Mucosa of rectum (tissue), 2 donors: ENCODE measurements around the gene TBCD.
"Not testable (repeated sequence)": the region's sequence is repeated elsewhere in the genome, so short reads cannot be mapped to it uniquely, and the experiment has no call there.

Experiments
- H3K27ac ChIP-seq, 2 donors: one replicate each; pipeline ENCODE4 v1.7.0; 2013; ENCODE audit warnings: inconsistent platforms in 2 of 2, low read depth in 2 of 2, low read length in 2 of 2
- H3K27me3 ChIP-seq, 2 donors: one replicate each; pipeline ENCODE4 v1.7.0; 2013; ENCODE audit warnings: low read length in 2 of 2; ENCODE audit not compliant: control insufficient read depth in 2 of 2, insufficient read depth in 2 of 2
- H3K36me3 ChIP-seq, 2 donors: one replicate each; pipeline ENCODE4 v1.7.0; 2013; ENCODE audit warnings: low read length in 2 of 2; ENCODE audit not compliant: control insufficient read depth in 2 of 2, insufficient read depth in 2 of 2
- H3K4me1 ChIP-seq, 2 donors: one replicate each; pipeline ENCODE4 v1.7.0; 2013; ENCODE audit warnings: low read length in 2 of 2, mild to moderate bottlenecking in 1 of 2; ENCODE audit not compliant: control insufficient read depth in 2 of 2, insufficient read depth in 2 of 2
- H3K4me3 ChIP-seq, 2 donors: one replicate each; pipeline ENCODE4 v1.7.0; 2013; ENCODE audit warnings: low read length in 2 of 2
- H3K9ac ChIP-seq, 2 donors: one replicate each; pipeline ENCODE4 v1.7.0; 2013; ENCODE audit warnings: low read length in 2 of 2, low read depth in 1 of 2, mild to moderate bottlenecking in 1 of 2
- H3K9me3 ChIP-seq, 2 donors: one replicate each; pipeline ENCODE4 v1.7.0; 2013; ENCODE audit warnings: low read length in 2 of 2; ENCODE audit not compliant: control insufficient read depth in 2 of 2
- donor health status: healthy.
- donor health status: Normal muscosa, but diverticular disease.

TBCD gene

DNA sequence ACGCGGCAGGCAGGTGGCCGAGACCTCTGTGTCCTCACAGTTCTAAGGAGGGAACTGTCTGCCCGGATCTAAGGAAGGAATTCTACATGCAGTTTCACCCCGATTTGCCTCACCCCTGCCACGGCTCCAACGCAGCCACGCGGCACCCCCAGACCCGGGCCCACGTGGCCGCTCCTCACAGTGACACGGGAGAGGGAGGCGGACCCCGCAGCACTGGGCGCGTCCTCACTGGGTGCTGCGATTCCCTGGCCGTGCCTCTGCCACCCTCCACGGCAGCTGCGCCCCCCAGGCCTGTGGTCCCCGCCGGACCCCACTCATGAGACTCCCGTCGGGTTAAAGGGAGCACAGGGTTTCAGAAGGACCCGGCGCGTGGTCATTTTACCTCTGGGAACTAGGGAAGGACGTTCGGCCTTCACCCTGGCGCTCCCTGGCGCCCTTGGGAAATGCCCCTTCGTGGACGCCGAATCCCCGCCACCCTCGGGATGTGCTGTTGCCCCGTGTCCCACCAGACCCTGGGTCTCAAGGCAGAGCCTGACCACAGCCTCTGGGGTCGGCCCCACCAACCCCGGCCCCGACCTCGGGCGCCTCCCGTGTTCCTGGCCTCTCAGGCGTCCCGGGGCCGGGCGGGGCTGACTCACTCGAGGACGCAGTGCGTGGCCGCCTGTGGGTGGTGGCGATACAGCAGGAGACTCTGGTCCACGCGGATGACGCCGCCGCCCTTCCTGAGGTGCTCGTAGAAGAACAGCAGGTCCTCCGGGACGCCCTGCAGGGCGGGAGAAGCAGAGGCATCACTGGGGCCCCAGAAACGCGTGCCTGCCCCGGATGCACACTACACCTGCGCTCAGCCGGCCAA, 208.8 kb downstream of the TBCD start:
- H3K27ac ChIP-seq = no peak overlapping the region
- H3K9ac ChIP-seq = no peak overlapping the region
- no peaks in the 10 kb centered on the region for H3K27me3 ChIP-seq
- peaks cover 4 to 5% of the 10 kb centered on the region in 2 donors for H3K4me1 ChIP-seq
- no peak overlapping the region for H3K4me3 ChIP-seq
- H3K9me3 ChIP-seq = no peaks in the 10 kb centered on the region
- peaks cover 3 to 4% of the 10 kb centered on the region in 2 donors for H3K36me3 ChIP-seq

GRCh38 chr17:82961366-82962162, 209.7 kb downstream of the TBCD start:
- Histone ChIP-seq H3K27me3 (no peaks in the 10 kb centered on the region), H3K27ac (no peak overlapping the region), H3K9ac (no peak overlapping the region), H3K36me3 (peaks cover 3 to 4% of the 10 kb centered on the region in 2 donors), H3K9me3 (no peaks in the 10 kb centered on the region), H3K4me1 (peaks cover 4 to 5% of the 10 kb centered on the region in 2 donors), H3K4me3 (no peak overlapping the region)

DNA sequence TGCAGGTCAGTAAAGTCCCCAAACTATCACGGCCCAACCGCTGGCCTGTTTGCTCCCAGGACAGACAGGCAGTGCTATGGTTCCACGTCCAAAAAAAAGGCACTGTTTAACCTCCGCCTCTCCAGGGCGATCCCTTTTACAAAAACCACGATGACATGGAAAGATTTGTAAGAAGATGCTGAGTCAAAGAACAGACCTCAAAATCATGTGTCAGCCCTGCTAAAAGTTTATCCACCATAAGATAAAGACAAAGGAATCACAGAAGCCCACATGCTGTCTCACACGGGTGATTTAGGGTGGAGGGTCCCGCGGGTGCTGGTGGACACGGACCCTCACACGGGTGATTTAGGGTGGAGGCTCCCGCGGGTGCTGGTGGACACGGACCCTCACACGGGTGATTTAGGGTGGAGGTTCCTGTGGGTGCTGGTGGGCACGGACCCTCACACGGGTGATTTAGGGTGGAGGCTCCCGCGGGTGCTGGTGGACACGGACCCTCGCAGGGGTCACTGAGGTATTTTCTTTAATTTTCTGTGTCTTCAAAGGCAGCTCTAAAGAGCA, 210.4 kb downstream of the TBCD start:
- no peak overlapping the region for H3K4me3 ChIP-seq
- no peaks in the 10 kb centered on the region for H3K27me3 ChIP-seq
- no peak overlapping the region for H3K27ac ChIP-seq
- H3K9ac ChIP-seq = no peak overlapping the region
- H3K9me3 ChIP-seq = no peaks in the 10 kb centered on the region
- peaks cover 3 to 4% of the 10 kb centered on the region in 2 donors for H3K36me3 ChIP-seq
- peaks cover 4 to 5% of the 10 kb centered on the region in 2 donors for H3K4me1 ChIP-seq

DNA sequence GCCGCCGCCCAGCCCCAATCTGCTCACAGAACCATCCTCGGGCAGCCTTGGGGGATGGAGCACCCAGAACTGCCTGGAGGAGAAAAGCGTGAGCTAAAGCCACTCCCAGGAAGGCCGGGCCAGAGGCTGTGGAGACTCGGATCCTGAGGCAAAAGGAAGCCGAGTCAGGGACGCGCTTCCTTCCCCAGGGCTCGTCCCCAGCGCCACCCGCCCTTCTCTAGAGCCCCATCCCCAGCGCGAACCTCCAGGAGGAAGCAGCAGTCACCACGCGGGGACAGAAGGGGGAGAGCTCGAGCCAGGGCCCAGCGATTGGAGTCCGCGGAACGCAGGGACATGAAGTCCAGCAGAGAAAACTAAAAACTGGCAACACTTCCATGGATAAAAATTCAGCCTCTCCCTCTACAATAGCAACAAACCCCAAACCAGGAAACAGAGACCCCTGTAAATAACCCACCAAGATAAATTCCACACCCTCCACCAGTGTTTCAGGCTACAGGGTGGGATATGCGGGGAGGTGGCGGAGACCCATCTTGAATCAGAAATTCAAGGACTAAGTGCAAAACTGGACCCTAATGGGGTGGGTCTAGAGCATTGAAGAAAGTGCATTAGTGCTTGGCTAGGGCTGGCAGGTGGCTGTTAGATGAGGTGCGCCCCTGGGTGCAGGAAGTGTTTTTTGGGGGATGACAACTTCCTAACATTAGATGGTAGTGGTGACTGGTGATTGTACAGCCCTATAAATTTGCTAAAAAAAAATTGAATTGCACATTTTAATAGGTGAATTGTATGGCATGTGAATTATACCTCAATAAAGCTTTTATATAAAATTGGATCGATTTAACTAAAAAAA, 211.5 kb downstream of the TBCD start:
- H3K9ac ChIP-seq = peak overlapping the region in 1 of 2 donors; percentile 24
- H3K4me1 ChIP-seq = peaks cover 4 to 5% of the 10 kb centered on the region in 2 donors
- H3K27me3 ChIP-seq = no peaks in the 10 kb centered on the region
- no peaks in the 10 kb centered on the region for H3K9me3 ChIP-seq
- peak overlapping the region in 1 of 2 donors; percentile 31 for H3K27ac ChIP-seq
- peak overlapping the region in 1 of 2 donors; percentile 50 for H3K4me3 ChIP-seq
- peaks cover 3 to 4% of the 10 kb centered on the region in 2 donors for H3K36me3 ChIP-seq

DNA sequence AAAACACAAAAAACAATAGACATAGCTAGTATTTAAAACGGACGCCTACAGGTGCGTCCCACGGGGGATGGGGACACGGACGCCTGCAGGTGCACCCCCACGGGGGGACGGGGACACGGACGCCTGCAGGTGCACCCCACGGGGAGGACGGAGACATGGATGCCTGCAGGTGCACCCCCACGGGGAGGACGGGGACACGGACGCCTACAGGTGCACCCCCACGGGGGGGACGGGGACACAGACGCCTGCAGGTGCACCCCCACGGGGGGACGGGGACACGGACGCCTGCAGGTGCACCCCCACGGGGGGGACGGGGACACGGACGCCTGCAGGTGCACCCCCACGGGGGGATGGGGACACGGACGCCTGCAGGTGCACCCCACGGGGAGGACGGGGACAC, 212.6 kb downstream of the TBCD start:
- H3K4me1 ChIP-seq, H3K36me3 ChIP-seq, H3K27me3 ChIP-seq: not testable (repeated sequence)

GRCh38 chr17:82964851-82965341, 213.0 kb downstream of the TBCD start:
- Histone ChIP-seq H3K4me3 (no peak overlapping the region), H3K4me1 (peaks cover 4 to 5% of the 10 kb centered on the region in 2 donors), H3K9me3 (no peaks in the 10 kb centered on the region), H3K36me3 (no peaks in the 10 kb centered on the region), H3K27me3 (no peaks in the 10 kb centered on the region), H3K9ac (no peak overlapping the region), H3K27ac (no peak overlapping the region)

More for the DNA sequence above, 212.6 kb downstream of the TBCD start:
- H3K9ac ChIP-seq, H3K27ac ChIP-seq, H3K9me3 ChIP-seq, H3K4me3 ChIP-seq: not testable (repeated sequence)

DNA sequence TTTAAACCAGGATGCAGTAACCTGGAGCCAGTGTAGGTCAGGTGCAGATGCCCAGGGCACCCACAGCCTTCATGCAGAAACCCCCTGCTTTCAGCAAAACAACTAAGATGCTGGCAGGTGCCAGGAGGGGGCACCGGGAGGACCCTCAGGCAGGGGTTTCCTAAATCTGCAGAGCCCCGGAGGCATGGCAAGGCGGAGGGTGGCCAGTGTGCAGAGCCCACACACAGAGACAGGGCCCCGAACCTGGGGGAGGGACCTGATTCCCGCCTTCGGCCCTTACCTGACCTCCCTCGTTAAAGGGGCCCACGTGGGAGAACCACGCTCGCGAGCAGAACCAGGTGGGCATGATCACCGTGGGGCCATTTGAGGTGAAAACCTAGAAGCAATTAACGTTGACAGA, 213.5 kb downstream of the TBCD start:
- Histone ChIP-seq H3K27ac (no peak overlapping the region), H3K4me3 (no peak overlapping the region), H3K9ac (no peak overlapping the region), H3K36me3 (no peaks in the 10 kb centered on the region), H3K27me3 (no peaks in the 10 kb centered on the region), H3K4me1 (peaks cover 4 to 5% of the 10 kb centered on the region in 2 donors), H3K9me3 (no peaks in the 10 kb centered on the region)

- no peaks in the 10 kb centered on the region for H3K9me3 ChIP-seq
- no peak overlapping the region for H3K27ac ChIP-seq
- H3K4me1 ChIP-seq = peaks cover 4 to 5% of the 10 kb centered on the region in 2 donors
- no peaks in the 10 kb centered on the region for H3K36me3 ChIP-seq
- H3K4me3 ChIP-seq = no peak overlapping the region
- no peak overlapping the region for H3K9ac ChIP-seq
- H3K27me3 ChIP-seq = no peaks in the 10 kb centered on the region
These were observed 214.6 kb downstream of the TBCD start for GRCh38 chr17:82966415-82966814.

DNA sequence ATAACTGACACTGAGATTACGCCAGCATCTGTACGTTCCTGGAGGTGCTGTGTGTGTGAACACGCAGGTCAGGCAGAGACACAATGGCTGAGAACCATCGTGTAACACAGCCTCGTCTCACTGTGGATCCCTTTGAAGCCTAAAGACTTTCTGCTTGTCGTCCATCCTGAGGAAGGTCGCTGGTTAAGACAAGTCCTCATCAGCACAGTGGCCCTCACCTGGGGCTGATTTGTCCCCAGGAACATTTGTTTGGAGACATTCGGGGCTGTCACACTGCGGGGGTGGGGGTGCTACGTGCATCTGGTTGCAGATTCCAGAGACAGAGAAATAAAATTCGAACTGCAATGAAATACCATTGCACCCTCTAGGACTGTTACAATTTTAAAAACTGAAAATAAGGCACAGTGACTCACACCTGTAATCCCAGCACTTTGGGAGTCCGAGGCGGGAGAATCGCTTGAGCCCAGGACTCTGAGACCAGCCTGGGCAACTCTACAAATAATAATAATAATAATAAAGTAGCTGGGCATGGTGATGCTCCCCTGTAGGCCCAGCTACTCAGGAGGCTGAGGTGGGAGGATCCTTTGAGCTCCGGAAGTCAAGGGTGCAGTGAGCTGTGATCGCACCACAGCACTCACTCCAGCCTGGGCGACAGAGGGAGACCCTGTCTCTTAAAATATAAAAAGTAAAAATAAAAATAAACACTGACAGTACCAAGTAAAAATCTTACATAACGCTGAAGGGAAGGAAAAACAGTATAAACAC, 215.6 kb downstream of the TBCD start:
- no peaks in the 10 kb centered on the region for H3K9me3 ChIP-seq
- H3K36me3 ChIP-seq = no peaks in the 10 kb centered on the region
- H3K4me3 ChIP-seq = no peak overlapping the region
- peaks cover 4 to 5% of the 10 kb centered on the region in 2 donors for H3K4me1 ChIP-seq
- no peak overlapping the region for H3K27ac ChIP-seq
- H3K27me3 ChIP-seq = no peaks in the 10 kb centered on the region
- no peak overlapping the region for H3K9ac ChIP-seq
